HG03565 (cell line): Measurements from ENCODE around the gene UTP11.

Source experiments
- ATAC-seq: cut with Tn5 transposase; IDR thresholded peaks from one replicate; pipeline ENCODE4 v1.9.1; 2021; ENCODE audit warnings: mild to moderate bottlenecking, moderate library complexity; ENCODE audit not compliant: unreplicated experiment

The UTP11 gene

DNA sequence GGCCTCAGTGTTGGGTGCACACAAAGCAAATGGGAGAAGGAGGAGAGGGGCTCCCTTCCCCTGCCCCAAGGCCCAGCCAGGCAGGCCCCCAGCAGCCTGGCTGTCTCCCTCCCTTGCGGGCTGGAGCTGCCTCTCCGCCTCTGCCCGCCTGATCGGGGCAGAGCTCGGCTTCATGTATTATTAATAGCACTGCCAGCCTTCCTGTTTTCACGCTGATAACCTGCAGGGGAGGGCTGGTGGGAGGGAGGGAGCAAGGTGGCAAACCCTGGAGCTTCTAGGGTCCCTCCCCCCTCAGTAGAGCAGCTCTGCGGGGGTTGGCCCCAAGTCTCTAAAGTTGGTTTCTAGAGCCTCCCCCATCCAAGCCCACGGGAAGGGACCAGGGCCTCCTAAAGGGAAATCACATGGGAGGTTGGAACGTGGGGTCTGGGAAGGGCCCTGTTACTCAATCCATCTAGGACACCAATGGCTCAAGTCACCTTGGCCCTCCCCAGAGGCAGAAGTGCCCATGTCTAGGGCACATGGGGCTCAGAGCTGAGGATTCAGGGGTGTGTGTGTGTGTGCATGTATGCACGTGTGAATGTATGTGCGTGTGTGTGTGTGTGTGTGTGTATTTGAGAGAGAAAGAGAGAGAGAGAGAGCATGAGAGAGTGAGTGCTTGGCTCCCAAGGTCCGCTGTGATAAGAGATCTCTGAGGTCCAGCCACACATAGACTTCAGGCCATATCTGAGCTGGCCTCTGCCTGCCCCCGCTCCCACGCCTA, 55.9 kb downstream of the UTP11 start:
- no peak for ATAC-seq

DNA sequence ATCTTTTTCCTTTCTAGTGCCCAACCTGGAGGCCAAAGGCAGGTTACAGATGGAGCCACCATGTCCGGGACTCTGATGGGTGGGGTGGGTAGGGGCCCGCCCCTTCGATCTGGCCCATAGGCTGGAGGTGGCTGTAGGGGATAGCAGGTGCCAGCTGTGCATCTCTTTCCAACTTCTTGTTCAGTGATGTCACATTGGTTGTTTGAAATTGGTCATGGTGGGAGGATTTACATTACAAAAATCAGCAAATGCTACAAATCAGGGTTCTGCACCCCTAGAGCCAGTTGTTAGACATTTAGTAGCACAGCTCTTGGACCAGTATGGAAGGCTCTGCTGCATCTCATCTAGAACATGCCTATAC, 56.4 kb downstream of the UTP11 start:
- no peak for ATAC-seq

DNA sequence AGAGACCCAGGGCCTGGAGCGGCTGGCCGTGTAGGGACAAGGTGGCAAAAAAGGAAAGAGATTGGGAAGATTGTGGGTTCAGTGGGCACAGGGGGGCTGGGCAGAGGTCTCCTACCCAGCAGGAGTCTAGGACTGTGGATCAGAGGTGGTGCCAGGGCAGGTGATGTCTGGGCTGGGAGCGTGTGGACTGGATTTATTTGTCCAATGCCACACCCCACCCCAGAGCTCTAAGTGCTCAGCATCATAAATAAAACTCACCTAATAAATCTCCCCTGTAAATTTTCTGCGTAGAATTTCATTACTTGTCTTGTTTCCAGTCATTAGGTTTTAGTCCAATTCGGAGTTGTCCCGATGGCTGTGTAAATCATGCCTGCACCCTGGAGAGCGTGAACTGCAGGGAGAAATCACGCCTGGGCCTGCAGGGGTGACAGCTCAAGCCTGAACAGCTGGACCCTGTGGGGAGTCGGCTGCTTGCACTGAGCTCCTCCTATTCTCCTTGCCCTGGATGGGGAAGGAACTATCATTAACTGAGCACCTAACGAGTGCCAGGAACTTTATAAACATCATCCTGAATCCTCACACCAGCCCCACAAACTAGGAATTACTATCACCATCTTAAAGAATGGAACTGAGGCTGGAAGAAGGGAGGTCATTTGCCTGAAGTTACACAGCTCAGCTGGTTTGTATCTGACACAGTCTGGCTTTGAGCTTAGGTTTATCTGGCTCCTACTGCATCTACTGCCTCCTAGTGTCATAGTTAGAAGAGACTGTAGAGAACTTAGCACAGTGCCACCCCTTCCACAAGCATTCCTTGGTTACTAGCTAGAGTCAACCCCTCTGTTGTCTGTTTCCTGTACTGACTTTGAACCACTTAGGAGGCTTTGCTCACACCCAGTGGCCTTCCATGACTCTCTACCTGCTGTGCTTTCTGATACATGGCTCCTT, 59.0 kb downstream of the UTP11 start:
- ATAC-seq = no peak

DNA sequence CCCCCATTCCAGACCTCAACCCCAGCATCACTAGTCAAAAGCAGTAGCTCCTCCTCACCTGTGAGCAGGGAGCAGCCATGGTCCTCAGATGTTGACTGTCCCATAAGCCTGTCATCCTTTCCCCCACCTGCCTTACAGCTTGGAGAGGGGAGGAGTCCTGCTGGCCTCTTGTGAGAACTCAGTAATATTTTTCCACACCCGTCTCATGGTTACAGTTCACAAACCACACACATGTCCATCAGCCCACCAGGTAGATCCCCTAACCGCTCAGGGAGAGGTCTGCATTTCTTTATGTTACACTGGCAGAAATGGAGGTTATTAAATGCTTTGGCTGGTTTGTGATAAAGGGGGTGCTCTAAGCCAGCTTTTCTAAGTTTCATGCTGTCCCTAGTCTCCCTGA, 60.3 kb downstream of the UTP11 start:
- no peak for ATAC-seq

DNA sequence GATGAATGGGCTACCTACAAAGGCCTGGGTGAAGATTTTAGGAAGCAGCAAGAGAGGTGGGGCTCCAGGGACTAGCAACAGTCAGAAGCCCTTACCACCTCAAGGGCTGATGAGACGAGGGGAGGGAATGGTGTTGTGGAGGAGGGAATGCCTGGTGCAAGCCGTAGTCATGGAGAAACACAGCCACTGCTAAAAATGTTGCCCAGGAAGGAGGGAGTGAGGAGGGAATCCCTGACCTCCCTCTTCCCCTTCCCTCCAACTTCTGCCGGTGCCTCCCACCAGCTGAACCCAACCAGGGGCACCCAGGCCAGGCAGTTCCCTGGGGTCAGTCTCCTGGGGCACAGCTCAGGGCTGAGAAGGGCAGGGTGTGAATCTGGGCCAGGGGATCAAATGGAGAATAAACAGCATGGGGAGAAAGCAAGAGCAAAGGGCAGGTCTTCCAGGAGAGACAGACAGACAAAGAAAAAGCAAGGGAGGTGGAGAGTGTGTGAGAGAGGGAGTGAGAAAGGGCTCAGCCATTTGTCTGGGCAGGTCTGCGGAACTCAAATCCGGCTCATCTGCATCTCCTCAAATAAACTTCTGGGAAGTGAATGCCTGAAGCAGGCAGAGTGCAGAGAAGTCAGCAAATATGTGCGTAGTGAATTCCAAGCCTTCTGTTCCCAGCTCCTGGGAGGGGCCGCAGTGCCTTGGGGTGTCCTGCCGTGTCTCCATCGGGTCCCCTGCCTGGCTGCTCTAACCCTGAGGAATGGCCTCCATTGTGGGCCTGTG, 61.2 kb downstream of the UTP11 start:
- no peak for ATAC-seq

DNA sequence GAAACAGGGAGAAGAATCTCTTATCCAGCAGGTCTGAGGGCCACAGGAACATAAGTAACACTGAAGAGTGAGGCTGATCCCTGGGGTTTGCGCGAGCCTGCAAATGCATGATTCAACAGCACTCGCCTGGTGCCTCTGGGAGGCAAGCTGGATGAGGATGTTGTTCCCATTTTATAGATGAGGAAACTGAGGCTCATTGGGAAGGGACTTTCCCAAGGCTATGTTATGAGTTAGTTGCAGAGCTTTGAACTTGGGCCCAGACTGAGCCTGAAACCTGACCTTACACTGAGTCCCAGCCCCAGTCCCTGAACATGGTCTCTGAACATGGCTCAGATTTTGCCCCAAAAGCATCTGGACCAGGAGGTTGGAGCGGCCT, 61.8 kb downstream of the UTP11 start:
- no peak for ATAC-seq
